ENCODE data around the gene DNAJC28.
"Not testable (repeated sequence)": the region's sequence is repeated elsewhere in the genome, so short reads cannot be mapped to it uniquely, and the experiment has no call there.

Gene DNAJC28

GRCh38 chr21:33491373-33492102 lies at the start of gene DNAJC28:
DNAJC28 (minus strand) TSS chr21:33491716; CDS start chr21:33489393, 2,323 bp downstream.
- peak; percentile 93 for DNase-seq

- DNase-seq, result no peak
These were observed 49.7 kb upstream of the DNAJC28 start for GRCh38 chr21:33541105-33541711.

- no peak for DNase-seq
These were observed 49.2 kb upstream of the DNAJC28 start for GRCh38 chr21:33540711-33541104.

- DNase-seq, result no peak
These were observed 48.1 kb upstream of the DNAJC28 start for GRCh38 chr21:33539616-33540015.

- DNase-seq, result no peak
These were observed 45.7 kb upstream of the DNAJC28 start for GRCh38 chr21:33537212-33537611.

- DNase-seq, result no peak
These were observed 39.5 kb upstream of the DNAJC28 start for GRCh38 chr21:33531007-33531406.

GRCh38 chr21:33522953-33523349 lies 31.4 kb upstream of the DNAJC28 start:
- DNase-seq, result no peak

GRCh38 chr21:33522297-33522952 lies 30.9 kb upstream of the DNAJC28 start:
- DNase-seq, result no peak

GRCh38 chr21:33518899-33519298 lies 27.4 kb upstream of the DNAJC28 start:
- no peak for DNase-seq

GRCh38 chr21:33514229-33514628 lies 22.7 kb upstream of the DNAJC28 start:
- DNase-seq, result no peak

GRCh38 chr21:33512481-33512880 lies 21.0 kb upstream of the DNAJC28 start:
- no peak for DNase-seq

GRCh38 chr21:33511639-33512038 lies 20.1 kb upstream of the DNAJC28 start:
- no peak for DNase-seq

- DNase-seq, result no peak
These were observed 19.3 kb upstream of the DNAJC28 start for GRCh38 chr21:33510826-33511225.

- DNase-seq, result not testable (repeated sequence)
These were observed 15.5 kb upstream of the DNAJC28 start for GRCh38 chr21:33507003-33507402.

GRCh38 chr21:33505833-33506232 lies 14.3 kb upstream of the DNAJC28 start:
- DNase-seq, result no peak

- DNase-seq, result no peak
These were observed 4.8 kb upstream of the DNAJC28 start for GRCh38 chr21:33496345-33496744.

GRCh38 chr21:33495743-33496142 lies 4.2 kb upstream of the DNAJC28 start:
- no peak for DNase-seq

- DNase-seq, result no peak
These were observed 2.2 kb upstream of the DNAJC28 start for GRCh38 chr21:33493756-33494155.

- no peak for DNase-seq
These were observed 1.1 kb upstream of the DNAJC28 start for GRCh38 chr21:33492571-33492970.

GRCh38 chr21:33490991-33491372 lies 534 bp downstream of the DNAJC28 start:
- no peak for DNase-seq

- DNase-seq, result no peak
These were observed 2.6 kb downstream of the DNAJC28 start for GRCh38 chr21:33488936-33489335.

GRCh38 chr21:33487996-33488395 lies 3.5 kb downstream of the DNAJC28 start:
- no peak for DNase-seq

- no peak for DNase-seq
These were observed 10.1 kb downstream of the DNAJC28 start for GRCh38 chr21:33481314-33481943.
